ENCODE results near the gene NVL. TPM values are rescaled to one million over a fixed set of nuclear protein-coding genes. Genes with fewer than 3 reads are reported as not detected.
A peak's percentile ranks its signal among the peaks of the same experiment; 100 is the strongest.

Gene NVL
- 28.1 and 39.7 TPM in 2 replicates for total RNA-seq (2014; rRNA removed; shearing (Covaris generic))

DNA sequence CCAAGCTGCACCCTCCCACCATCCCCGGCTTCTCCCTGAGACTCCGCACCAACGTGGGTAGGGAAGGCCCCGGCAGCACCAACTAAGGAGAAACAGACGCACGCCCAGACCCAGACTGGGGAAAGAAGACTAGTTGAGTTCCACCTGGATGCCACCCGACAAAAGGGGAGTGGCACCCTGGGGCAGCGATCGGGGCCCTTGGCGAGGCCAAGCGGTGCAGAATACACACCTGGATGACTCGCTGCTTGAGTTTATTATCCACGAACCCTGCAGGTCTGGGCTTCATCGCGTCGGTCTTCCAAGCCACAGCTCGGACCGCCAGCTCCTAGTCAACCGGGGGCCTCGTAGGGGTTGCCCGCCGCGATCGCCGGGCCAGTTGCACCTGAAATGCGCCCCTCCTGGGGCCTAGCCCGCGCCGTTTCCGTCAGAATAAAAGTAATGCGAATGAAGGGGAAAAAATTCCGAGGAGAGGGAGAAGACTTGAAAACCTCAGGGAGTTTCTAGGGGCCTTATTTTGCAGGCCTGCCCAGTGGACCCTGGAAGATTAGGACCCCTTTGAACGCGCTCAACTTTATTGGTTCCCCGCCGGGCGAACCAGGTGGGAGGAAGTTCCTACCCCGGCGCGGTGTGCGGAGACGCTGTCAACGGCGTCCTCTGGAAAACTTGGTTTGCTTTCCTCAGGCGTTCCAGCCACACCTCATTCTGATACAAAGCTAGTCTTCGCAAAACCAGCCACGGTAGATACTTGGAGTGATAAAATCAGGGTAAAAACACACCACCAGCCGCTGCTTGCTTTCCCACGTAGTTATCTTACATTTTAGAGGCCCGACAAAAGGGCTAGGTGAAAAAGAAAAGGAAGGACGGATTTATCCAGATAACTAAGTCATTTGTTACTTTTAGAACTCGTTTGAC lies at the start of gene NVL:
Gene NVL (minus strand): TSS at position 331 of the 912 bp plus-strand sequence. CDS start 45 bp downstream, at position 286.
- H3K9me3 ChIP-seq (replicated peaks), result no peaks in the 10 kb centered on the region; the same call in 1 of the 2 replicates
- peak within 1 kb of the TSS; percentile 69 for H3K4me3 ChIP-seq
- peak within 1 kb of the TSS; percentile 95 for H3K27ac ChIP-seq
- peak; percentile 88 to 98 for DNase-seq (ENCODE audit: low read depth in 1 of 2, low spot score in 2 of 2)
- H3K4me1 ChIP-seq (replicated peaks), result peaks cover 5% of the 10 kb centered on the region
- H3K27me3 ChIP-seq (replicated peaks), result no peaks in the 10 kb centered on the region
- peaks cover 16% of the 10 kb centered on the region for H3K36me3 ChIP-seq

GRCh38 chr1:224378855-224379631 lies 49.1 kb upstream of the NVL start:
- Histone ChIP-seq H3K27ac (no peak overlapping the region), H3K27me3 (replicated peaks) (no peaks in the 10 kb centered on the region), H3K4me1 (replicated peaks) (peaks cover 11% of the 10 kb centered on the region), H3K4me3 (no peak overlapping the region), H3K9me3 (replicated peaks) (no peaks in the 10 kb centered on the region), H3K36me3 (peaks cover 54% of the 10 kb centered on the region)
- no peak for DNase-seq (ENCODE audit: low read depth in 1 of 2, low spot score in 2 of 2)

GRCh38 chr1:224377676-224378006 lies 47.7 kb upstream of the NVL start:
- Histone ChIP-seq H3K9me3 (replicated peaks) (no peaks in the 10 kb centered on the region), H3K4me3 (no peak overlapping the region), H3K36me3 (peaks cover 64% of the 10 kb centered on the region), H3K27ac (no peak overlapping the region), H3K4me1 (replicated peaks) (peaks cover 11% of the 10 kb centered on the region), H3K27me3 (replicated peaks) (no peaks in the 10 kb centered on the region)
- DNase-seq (ENCODE audit: low read depth in 1 of 2, low spot score in 2 of 2), result peak in 1 of 2 experiments; percentile 23

DNA sequence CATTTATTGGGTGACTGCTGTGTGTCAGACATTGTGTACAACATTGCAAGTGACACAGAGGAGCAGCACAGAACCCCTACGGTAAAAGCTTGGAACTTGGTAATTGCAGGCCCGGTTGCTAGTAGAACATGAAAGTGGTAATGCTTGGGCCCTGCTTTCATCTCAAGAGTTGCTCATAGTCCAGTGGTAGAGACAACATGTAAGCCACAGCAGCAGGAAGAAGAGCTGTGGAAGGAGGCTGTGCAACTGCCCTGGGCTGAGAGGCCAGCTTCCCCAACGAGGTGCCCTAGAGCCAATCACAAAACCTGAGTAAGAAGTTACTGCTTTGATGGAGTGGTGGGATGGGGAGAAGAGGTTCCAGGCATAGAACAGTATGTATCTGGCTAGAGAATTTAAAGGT lies 45.1 kb upstream of the NVL start:
- H3K4me1 ChIP-seq (replicated peaks), result peaks cover 11% of the 10 kb centered on the region
- H3K27ac ChIP-seq, result no peak overlapping the region
- H3K4me3 ChIP-seq, result no peak overlapping the region
- DNase-seq (ENCODE audit: low read depth in 1 of 2, low spot score in 2 of 2), result no peak
- no peaks in the 10 kb centered on the region for H3K9me3 ChIP-seq (replicated peaks)
- H3K36me3 ChIP-seq, result peaks cover 79% of the 10 kb centered on the region
- no peaks in the 10 kb centered on the region for H3K27me3 ChIP-seq (replicated peaks)

- H3K36me3 ChIP-seq, result peaks cover 83% of the 10 kb centered on the region
- no peaks in the 10 kb centered on the region for H3K9me3 ChIP-seq (replicated peaks)
- H3K4me3 ChIP-seq, result no peak overlapping the region
- H3K27me3 ChIP-seq (replicated peaks), result no peaks in the 10 kb centered on the region
- H3K4me1 ChIP-seq (replicated peaks), result peaks cover 11% of the 10 kb centered on the region
- H3K27ac ChIP-seq, result no peak overlapping the region
- DNase-seq (ENCODE audit: low read depth in 1 of 2, low spot score in 2 of 2), result no peak
These were observed 43.1 kb upstream of the NVL start for GRCh38 chr1:224373008-224373590.

GRCh38 chr1:224368409-224368808 lies 38.4 kb upstream of the NVL start:
- Histone ChIP-seq H3K4me1 (replicated peaks) (no peaks in the 10 kb centered on the region), H3K9me3 (replicated peaks) (no peaks in the 10 kb centered on the region), H3K36me3 (peaks cover 69% of the 10 kb centered on the region), H3K27me3 (replicated peaks) (no peaks in the 10 kb centered on the region), H3K27ac (no peak overlapping the region), H3K4me3 (no peak overlapping the region)
- DNase-seq (ENCODE audit: low read depth in 1 of 2, low spot score in 2 of 2), result no peak

- no peak for DNase-seq (ENCODE audit: low read depth in 1 of 2, low spot score in 2 of 2)
- H3K9me3 ChIP-seq (replicated peaks), result 0 out of 2 replicates have a peak, but pooled peaks cover 2% of the 10 kb centered on the region
- peaks cover 11% of the 10 kb centered on the region; the same call in 1 of the 2 replicates for H3K4me1 ChIP-seq (replicated peaks)
- no peaks in the 10 kb centered on the region for H3K27me3 ChIP-seq (replicated peaks)
- H3K27ac ChIP-seq, result no peak overlapping the region
- H3K4me3 ChIP-seq, result no peak overlapping the region
- peaks cover 16% of the 10 kb centered on the region for H3K36me3 ChIP-seq
These were observed 29.2 kb upstream of the NVL start for GRCh38 chr1:224359207-224359606.

GRCh38 chr1:224358237-224358636 lies 28.3 kb upstream of the NVL start:
- DNase-seq (ENCODE audit: low read depth in 1 of 2, low spot score in 2 of 2), result no peak
- Histone ChIP-seq H3K4me1 (replicated peaks) (peaks cover 11% of the 10 kb centered on the region; the same call in 1 of the 2 replicates), H3K27ac (no peak overlapping the region), H3K4me3 (no peak overlapping the region), H3K36me3 (peaks cover 16% of the 10 kb centered on the region), H3K27me3 (replicated peaks) (no peaks in the 10 kb centered on the region), H3K9me3 (replicated peaks) (0 out of 2 replicates have a peak, but pooled peaks cover 2% of the 10 kb centered on the region)

- peaks cover 16% of the 10 kb centered on the region for H3K36me3 ChIP-seq
- H3K27me3 ChIP-seq (replicated peaks), result no peaks in the 10 kb centered on the region
- peak overlapping the region; percentile 17 for H3K27ac ChIP-seq
- 0 out of 2 replicates have a peak, but pooled peaks cover 2% of the 10 kb centered on the region for H3K9me3 ChIP-seq (replicated peaks)
- no peak for DNase-seq (ENCODE audit: low read depth in 1 of 2, low spot score in 2 of 2)
- H3K4me1 ChIP-seq (replicated peaks), result peaks cover 11% of the 10 kb centered on the region; the same call in 1 of the 2 replicates
- peak overlapping the region; percentile 92 for H3K4me3 ChIP-seq
These were observed 27.7 kb upstream of the NVL start for GRCh38 chr1:224357626-224358124.

DNA sequence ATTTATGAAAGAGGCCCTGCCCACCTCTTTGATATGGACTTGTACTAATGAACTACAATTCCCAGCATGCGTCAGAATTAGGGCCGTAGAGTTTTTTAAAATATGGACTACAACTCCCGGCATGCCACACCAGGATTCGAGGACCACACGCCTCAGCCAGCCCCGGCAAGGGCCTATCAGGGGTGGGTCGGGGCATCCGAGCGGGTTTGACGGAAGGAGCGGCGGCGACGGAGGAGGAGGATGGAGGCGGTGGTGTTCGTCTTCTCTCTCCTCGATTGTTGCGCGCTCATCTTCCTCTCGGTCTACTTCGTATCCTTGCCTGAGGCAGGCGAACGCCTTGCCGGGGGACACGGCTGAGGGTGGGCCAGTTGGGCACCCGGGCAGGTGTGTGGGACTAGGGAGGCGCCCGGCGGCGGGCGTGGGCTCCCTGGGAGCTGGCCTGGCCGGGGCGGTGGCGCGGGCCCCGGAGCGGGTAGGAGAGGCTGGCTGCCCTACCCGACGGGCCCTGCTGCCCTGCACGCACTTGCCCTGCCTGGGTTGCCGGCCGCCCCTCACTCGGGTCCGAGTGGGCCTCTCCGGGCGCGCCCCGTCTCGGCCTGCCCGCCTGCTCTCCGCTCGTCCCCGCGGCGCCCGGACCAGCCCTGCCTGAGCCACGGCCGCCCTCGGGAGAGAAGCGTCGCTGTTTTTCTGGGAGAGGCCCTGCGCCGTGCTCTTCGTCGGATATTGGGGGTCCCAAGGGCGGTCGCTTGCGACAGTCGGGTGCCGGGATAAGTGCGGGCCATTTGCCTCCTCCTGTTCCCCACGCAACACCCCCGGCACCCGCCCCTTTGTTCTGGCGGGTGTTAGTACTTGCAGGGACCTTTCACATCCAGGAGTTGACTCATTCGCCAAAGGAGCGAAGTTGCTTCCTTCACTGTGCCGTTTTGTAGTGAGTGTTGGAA lies 27.0 kb upstream of the NVL start, which contains the start of gene CNIH4:
Gene CNIH4 (plus strand): TSS at position 195 of the 941 bp plus-strand sequence. CDS start 46 bp downstream, at position 241.
- DNase-seq (ENCODE audit: low read depth in 1 of 2, low spot score in 2 of 2), result peak; percentile 89 to 93
- 0 out of 2 replicates have a peak, but pooled peaks cover 2% of the 10 kb centered on the region for H3K9me3 ChIP-seq (replicated peaks)
- H3K4me1 ChIP-seq (replicated peaks), result peaks cover 11% of the 10 kb centered on the region; the same call in 1 of the 2 replicates
- H3K4me3 ChIP-seq, result peak within 1 kb of the TSS; percentile 92
- H3K27me3 ChIP-seq (replicated peaks), result no peaks in the 10 kb centered on the region
- peak within 1 kb of the TSS; percentile 38 for H3K27ac ChIP-seq
- peaks cover 16% of the 10 kb centered on the region for H3K36me3 ChIP-seq

DNA sequence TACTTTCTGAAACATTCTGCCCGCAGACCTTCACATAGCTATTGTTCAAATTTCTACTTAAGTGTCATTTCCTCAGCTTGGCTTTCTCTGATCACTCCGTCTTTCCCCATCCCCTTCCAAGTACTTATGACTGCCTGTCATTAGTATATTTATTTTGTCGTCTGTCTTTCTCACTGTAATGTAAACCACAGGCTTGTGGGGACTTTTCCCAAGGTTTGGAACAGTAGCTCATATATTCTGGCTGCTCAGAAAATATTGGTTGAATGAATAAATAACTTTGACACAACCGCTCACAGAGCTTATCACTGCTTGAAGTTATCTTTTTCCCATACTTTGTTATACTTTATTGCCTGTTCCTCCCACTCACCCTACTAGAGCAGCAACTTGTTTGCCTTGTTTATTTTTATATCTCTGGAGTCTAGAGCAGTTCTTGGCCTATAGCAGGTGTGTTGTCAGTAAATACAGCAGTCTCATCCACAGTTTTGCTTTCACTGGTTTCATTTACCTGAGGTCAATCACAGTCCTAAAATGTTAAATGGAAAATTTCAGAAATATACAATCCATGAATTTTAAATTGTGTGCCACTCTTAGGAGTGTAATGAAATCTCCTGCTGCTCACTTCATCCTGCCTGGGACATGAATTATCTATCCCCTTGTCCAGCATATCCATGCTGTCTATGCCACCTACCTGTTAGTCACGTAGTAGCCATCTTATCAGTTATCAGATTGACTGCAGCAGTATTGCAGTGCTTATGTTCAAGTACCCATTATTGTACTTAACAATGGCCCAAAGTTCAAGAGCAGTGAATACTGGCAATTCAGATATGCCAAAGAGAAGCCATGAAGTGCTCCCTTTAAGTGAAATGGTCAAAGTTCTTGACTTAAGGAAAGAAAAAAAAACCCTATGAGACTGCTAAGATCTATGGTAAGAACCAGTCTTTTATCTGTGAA lies 24.3 kb upstream of the NVL start:
- peak in 1 of 2 experiments; percentile 12 for DNase-seq (ENCODE audit: low read depth in 1 of 2, low spot score in 2 of 2)
- Histone ChIP-seq H3K9me3 (replicated peaks) (0 out of 2 replicates have a peak, but pooled peaks cover 2% of the 10 kb centered on the region), H3K36me3 (peaks cover 9% of the 10 kb centered on the region), H3K27ac (no peak overlapping the region), H3K4me1 (replicated peaks) (peaks cover 11% of the 10 kb centered on the region; the same call in 1 of the 2 replicates), H3K27me3 (replicated peaks) (no peaks in the 10 kb centered on the region), H3K4me3 (no peak overlapping the region)
